Kidney (tissue), 14 donors: ENCODE data around the gene KRTAP5-2. TPM values are rescaled to one million over a fixed set of nuclear protein-coding genes. Genes with fewer than 3 reads are reported as not detected.

ENCODE experiments used
- DNase-seq, 5 donors: peaks; one replicate each; pipeline ENCODE4 v3.0.0-alpha.2; 2013 to 2020
- FAIRE-seq: peaks from 2 replicates; lab custom pipeline; 2012; peaks lifted over from hg19 to GRCh38; lab: Jason Lieb, UNC
- H3K27ac ChIP-seq, 2 donors: one replicate each; pipeline ENCODE4 v1.7.0; 2013; ENCODE audit warnings: low read depth in 2 of 2, low read length in 2 of 2, inconsistent platforms in 1 of 2
- H3K27me3 ChIP-seq: one replicate; pipeline ENCODE4 v1.7.1; 2013; ENCODE audit warnings: low read length, inconsistent platforms; ENCODE audit not compliant: control insufficient read depth, insufficient read depth
- H3K36me3 ChIP-seq, 3 donors: one replicate each; pipeline versions ENCODE4 v1.7.0 to v1.7.1; 2013; ENCODE audit warnings: low read length in 3 of 3, control low read depth in 1 of 3, inconsistent platforms in 1 of 3; ENCODE audit not compliant: insufficient read depth in 3 of 3, control insufficient read depth in 2 of 3
- H3K4me1 ChIP-seq, 3 donors: one replicate each; pipeline versions ENCODE4 v1.7.0 to v1.7.1; 2013; ENCODE audit warnings: low read length in 3 of 3, inconsistent platforms in 1 of 3, low read depth in 1 of 3; ENCODE audit not compliant: control insufficient read depth in 2 of 3, insufficient read depth in 2 of 3
- H3K4me3 ChIP-seq, 3 donors: one replicate each; pipeline versions ENCODE4 v1.7.0 to v1.8.1; 2013; ENCODE audit warnings: low read length in 3 of 3, control low read depth in 1 of 3, inconsistent platforms in 1 of 3
- H3K9ac ChIP-seq, 3 donors: one replicate each; pipeline versions ENCODE4 v1.7.0 to v1.7.1; 2013; ENCODE audit warnings: low read length in 3 of 3, control low read depth in 1 of 3, inconsistent platforms in 1 of 3
- H3K9me3 ChIP-seq, 3 donors: one replicate each; pipeline versions ENCODE4 v1.7.0 to v1.7.1; 2013; ENCODE audit warnings: low read length in 3 of 3, control low read depth in 1 of 3, inconsistent platforms in 1 of 3; ENCODE audit not compliant: control insufficient read depth in 2 of 3, insufficient read depth in 1 of 3
- CTCF ChIP-seq: IDR thresholded peaks from 3 replicates; pipeline ENCODE4 v1.5.1; 2012; ENCODE audit warnings: mild to moderate bottlenecking, moderate library complexity, borderline replicate concordance; ENCODE audit not compliant: insufficient read depth; ENCODE audit errors: extremely low read depth
- intact Hi-C: fragments of 100-400 bp; cut with DNase I; formaldehyde crosslinking; loops from one replicate; pipeline ENCODE4 v1.11.1; 2022
- polyA plus RNA-seq: library from polyadenylated mRNA; stranded (reverse); fragments of 350-450 nt; fragmentation: Illumina TruSeq; extraction: RNeasy Lipid Tissue Mini Kit (QIAGEN cat#74804); gene quantifications from one replicate; pipeline ENCODE4 v1.2.3, GENCODE V29; 2014; ENCODE audit warnings: low read depth, low replicate concordance; ENCODE audit not compliant: insufficient read depth
- total RNA-seq: library from RNA; stranded (reverse); fragmentation: NEBNext Ultra II Directional; extraction: Animal tissue kit (Norgen Biotek cat#: 25700); gene quantifications from one replicate; pipeline ENCODE4 v1.2.1, GENCODE V29; 2021
- donor health status: control.
- donor health status: control.
- donor health status: control.
- donor health status: control.
- donor health status: control.
- donor health status: DM: yes; HTN: yes; CAD: no.
- donor health status: Normal renal cell carcinoma (clear cell type).

KRTAP5-2 gene
- total and polyA plus RNA-seq, 2 donors from 2014 or later: not detected

- H3K4me1 ChIP-seq: no peaks in the 10 kb centered on the region
- no peak for FAIRE-seq
- H3K27ac ChIP-seq: no peak overlapping the region
- TF ChIP-seq CTCF: no peak
- H3K9ac ChIP-seq: no peak overlapping the region
- no peaks in the 10 kb centered on the region for H3K36me3 ChIP-seq
- no peak overlapping the region for H3K4me3 ChIP-seq
- H3K27me3 ChIP-seq: no peaks in the 10 kb centered on the region
- H3K9me3 ChIP-seq: no peaks in the 10 kb centered on the region
- peak in 1 of 5 donors; percentile 6 for DNase-seq
- intact Hi-C loops: no loop called here
These were observed 32.2 kb upstream of the KRTAP5-2 start for GRCh38 chr11:1630271-1630670.

DNA sequence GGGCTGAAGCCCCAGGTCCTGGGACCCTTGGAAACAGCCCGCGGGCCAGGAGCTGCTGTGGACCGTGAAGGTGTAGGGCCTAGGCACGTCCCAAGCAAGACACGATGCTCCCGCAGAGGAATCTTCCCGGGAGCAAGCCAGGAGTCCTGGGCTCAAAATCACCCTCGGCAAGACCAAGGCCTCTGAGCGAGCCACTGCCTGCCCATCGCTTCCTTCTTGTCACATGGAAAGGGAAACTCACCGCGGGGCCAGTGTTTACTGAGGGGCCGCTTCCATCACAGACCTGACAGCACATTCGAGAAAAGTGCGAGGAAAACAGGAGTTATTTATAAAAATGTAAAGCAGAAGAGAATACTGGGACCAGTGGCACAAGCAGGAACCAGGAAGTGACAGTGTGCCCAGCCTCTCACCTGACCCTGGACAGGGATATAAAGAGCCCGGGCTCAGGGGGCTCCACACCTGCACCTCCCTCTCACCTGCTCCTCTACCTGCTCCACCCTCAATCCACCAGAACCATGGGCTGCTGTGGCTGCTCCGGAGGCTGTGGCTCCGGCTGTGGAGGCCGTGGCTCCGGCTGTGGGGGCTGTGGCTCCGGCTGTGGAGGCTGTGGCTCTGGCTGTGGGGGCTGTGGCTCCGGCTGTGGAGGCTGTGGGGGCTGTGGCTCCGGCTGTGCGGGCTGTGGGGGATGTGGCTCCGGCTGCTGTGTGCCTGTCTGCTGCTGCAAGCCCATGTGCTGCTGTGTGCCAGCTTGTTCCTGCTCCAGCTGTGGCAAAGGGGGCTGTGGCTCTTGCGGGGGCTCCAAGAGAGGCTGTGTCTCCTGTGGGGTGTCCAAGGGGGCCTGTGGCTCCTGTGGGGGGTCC, 31.5 kb upstream of the KRTAP5-2 start, which contains the start of gene KRTAP5-5:
Gene KRTAP5-5, plus strand, starts transcription at position 450 of the 860 bp plus-strand sequence. Its CDS starts 66 bp downstream, at position 516.
- intact Hi-C loops: no loop called here
- Histone ChIP-seq H3K9ac (no peak within 1 kb of the TSS), H3K4me1 (no peaks in the 10 kb centered on the region), H3K9me3 (no peaks in the 10 kb centered on the region), H3K36me3 (no peaks in the 10 kb centered on the region), H3K4me3 (no peak within 1 kb of the TSS), H3K27ac (no peak within 1 kb of the TSS), H3K27me3 (no peaks in the 10 kb centered on the region)
- FAIRE-seq: no peak
- DNase-seq: peak in 1 of 5 donors; percentile 54
- no peak for TF ChIP-seq CTCF

GRCh38 chr11:1628506-1629325, 30.6 kb upstream of the KRTAP5-2 start:
- Histone ChIP-seq H3K27ac (no peak overlapping the region), H3K9ac (no peak overlapping the region), H3K36me3 (no peaks in the 10 kb centered on the region), H3K27me3 (no peaks in the 10 kb centered on the region), H3K4me3 (no peak overlapping the region), H3K4me1 (no peaks in the 10 kb centered on the region), H3K9me3 (no peaks in the 10 kb centered on the region)
- intact Hi-C loops: no loop called here
- DNase-seq (peak; percentile 67 to 77 (median 71)), FAIRE-seq (no peak)
- TF ChIP-seq CTCF: peak; percentile 84
